Measurements from ENCODE around the gene SLC22A5. TPM values are rescaled to one million over a fixed set of nuclear protein-coding genes. Genes with fewer than 3 reads are reported as not detected.

The SLC22A5 gene
- total and polyA plus RNA-seq, 11 donors, result 7.5 to 50.1 (median 13.5) TPM

DNA sequence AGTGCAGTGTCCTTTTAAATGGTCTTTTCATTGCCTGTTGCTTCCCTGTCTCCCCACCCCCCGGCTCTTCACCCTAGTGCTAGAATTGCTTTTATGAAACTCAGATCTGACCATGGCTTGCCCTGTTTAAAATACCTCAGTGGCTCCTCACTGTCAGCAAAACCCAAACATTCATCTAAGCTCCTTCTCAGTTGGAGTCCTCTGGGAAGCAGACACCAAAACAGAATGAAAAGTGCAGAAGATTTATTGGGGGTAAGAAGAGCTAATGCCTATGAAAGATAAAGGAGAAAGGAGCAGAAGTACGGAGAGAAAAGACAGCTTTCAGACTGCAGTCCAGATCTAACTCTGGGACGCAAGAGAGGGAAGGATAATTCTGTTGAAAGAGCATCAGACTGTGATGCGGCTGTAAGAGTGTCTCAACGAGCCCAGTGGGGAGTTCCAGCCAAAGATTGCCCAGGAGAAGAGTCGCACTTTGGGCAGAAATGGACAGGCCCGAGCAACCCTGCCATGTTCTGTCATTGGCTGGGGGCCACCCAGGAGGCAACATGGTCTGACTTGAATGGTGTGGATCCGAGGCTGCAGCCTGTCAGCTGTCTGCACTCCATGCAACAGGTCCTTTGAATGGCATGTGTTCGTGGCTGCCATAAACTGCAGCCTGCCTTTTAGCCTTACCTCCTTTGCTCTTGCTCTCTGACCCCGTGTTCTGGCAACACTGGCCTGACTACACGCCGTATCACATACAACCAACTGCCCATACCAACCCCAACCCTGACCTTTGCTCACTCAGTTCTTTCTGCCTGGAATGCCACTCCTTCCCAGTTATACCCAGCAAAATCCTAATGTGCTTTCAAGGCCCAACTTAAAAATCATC lies 65.1 kb downstream of the SLC22A5 start:
- DNase-seq (no peak), ATAC-seq (no peak)
- 63 to 79% (median 70%) methylated on average over 12 of the region's 12 CpGs for WGBS, 4 donors
- Histone ChIP-seq H3K9me3 (no peaks in the 10 kb centered on the region), H3K4me1 (peaks cover 19 to 100% (median 86%) of the 10 kb centered on the region in 12 donors), H3K27me3 (no peaks in the 10 kb centered on the region), H3K27ac (peak overlapping the region in 8 of 12 donors; percentile 9 to 82 (median 44)), H3K4me3 (no peak overlapping the region), H3K36me3 (peaks cover 0 to 14% (median 6%) of the 10 kb centered on the region in 9 donors)
- TF ChIP-seq, protein P1, sequence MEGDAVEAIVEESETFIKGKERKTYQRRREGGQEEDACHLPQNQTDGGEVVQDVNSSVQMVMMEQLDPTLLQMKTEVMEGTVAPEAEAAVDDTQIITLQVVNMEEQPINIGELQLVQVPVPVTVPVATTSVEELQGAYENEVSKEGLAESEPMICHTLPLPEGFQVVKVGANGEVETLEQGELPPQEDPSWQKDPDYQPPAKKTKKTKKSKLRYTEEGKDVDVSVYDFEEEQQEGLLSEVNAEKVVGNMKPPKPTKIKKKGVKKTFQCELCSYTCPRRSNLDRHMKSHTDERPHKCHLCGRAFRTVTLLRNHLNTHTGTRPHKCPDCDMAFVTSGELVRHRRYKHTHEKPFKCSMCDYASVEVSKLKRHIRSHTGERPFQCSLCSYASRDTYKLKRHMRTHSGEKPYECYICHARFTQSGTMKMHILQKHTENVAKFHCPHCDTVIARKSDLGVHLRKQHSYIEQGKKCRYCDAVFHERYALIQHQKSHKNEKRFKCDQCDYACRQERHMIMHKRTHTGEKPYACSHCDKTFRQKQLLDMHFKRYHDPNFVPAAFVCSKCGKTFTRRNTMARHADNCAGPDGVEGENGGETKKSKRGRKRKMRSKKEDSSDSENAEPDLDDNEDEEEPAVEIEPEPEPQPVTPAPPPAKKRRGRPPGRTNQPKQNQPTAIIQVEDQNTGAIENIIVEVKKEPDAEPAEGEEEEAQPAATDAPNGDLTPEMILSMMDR (IDR thresholded peaks at IDR 0.05), result no peak
- TF ChIP-seq POLR2A (IDR thresholded peaks at IDR 0.05), result no peak
- intact Hi-C loops (cut with DNase I), result no loop called here

DNA sequence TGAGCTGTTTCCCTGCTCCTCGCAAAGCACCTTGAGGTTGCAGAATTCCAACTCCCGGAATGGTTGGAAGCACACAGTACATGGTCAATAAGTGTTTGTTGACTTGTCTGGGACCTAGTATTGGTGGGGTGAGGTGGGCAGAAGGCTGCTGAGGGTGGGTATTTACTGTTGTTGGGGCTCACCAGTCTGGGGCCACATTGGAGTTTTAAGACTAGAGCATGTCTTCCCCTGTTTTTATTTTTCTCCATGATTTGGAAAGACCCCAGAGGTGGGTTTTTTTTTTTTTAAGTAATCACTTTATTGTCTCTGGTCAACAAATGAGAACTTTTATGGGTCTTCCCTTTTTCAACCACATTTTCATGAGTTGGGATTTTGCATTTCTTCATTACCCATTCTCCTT lies 65.9 kb downstream of the SLC22A5 start:
- TF ChIP-seq, protein P1 (IDR thresholded peaks at IDR 0.05), result no peak
- no peak for TF ChIP-seq POLR2A (IDR thresholded peaks at IDR 0.05)
- WGBS, 4 donors, result 93 to 100% (median 98%) methylated on average over 2 of the region's 2 CpGs
- DNase-seq, result no peak
- Histone ChIP-seq H3K4me3 (no peak overlapping the region), H3K9me3 (no peaks in the 10 kb centered on the region), H3K27ac (peak overlapping the region in 9 of 12 donors; percentile 28 to 89 (median 68)), H3K4me1 (peaks cover 19 to 99% (median 86%) of the 10 kb centered on the region in 12 donors), H3K36me3 (peaks cover 0 to 10% (median under 1%) of the 10 kb centered on the region in 9 donors), H3K27me3 (no peaks in the 10 kb centered on the region)
- no peak for ATAC-seq
- intact Hi-C loops (cut with DNase I), result no loop called here

DNA sequence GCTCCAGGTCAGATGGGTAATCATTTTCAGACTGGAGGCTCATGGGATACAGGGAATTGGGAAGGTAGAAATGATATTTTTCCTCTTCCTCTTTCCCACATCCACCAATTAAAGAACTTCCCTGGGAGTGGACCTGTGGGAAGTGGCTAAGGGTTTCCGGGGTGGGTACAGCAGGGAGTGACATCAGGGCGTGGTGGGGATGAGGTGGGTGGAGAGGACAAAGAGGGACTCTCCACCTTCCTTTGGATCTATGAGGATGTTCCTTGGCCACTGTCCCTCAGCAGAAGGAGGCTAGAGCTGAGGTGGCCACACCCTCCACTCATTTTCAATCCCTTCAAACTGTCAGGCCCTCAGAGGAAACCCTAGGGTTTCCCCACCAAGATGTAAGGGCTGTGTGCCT lies 66.4 kb downstream of the SLC22A5 start:
- H3K4me3 ChIP-seq, result no peak overlapping the region
- intact Hi-C loops (cut with DNase I), result no loop called here
- no peak for DNase-seq
- peaks cover 19 to 98% (median 82%) of the 10 kb centered on the region in 12 donors for H3K4me1 ChIP-seq
- peaks cover 0 to 11% (median 0%) of the 10 kb centered on the region in 9 donors for H3K36me3 ChIP-seq
- no peaks in the 10 kb centered on the region for H3K27me3 ChIP-seq
- H3K9me3 ChIP-seq, result no peaks in the 10 kb centered on the region
- ATAC-seq, result peak in 1 of 4 donors; percentile 6
- 51 to 92% (median 69%) methylated on average over 2 of the region's 2 CpGs for WGBS, 4 donors
- TF ChIP-seq, protein P1 (IDR thresholded peaks at IDR 0.05), result no peak
- no peak for TF ChIP-seq POLR2A (IDR thresholded peaks at IDR 0.05)
- H3K27ac ChIP-seq, result peak overlapping the region in 9 of 12 donors; percentile 28 to 89 (median 68)

DNA sequence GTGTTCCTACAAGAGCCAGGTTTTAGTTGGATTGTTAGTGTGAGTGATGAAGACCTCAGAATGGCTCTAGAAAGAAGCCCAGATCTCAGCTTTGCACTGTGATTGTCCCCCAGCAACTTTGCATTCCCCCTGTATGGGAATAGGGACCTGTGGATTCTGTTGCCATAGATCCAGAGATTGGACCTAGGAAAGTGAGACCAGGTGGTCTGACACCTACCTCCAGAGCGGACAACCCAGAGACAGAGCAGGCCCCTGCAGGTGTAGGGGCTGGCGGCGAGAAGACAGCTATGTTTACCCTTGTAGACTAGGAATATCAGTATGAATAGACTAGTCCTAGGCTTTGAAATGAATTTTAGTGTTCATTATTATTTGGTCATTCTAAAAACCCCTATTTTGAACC lies 67.4 kb downstream of the SLC22A5 start:
- Histone ChIP-seq H3K27ac (peak overlapping the region; percentile 7 to 89 (median 76)), H3K36me3 (peaks cover 0 to 14% (median 0%) of the 10 kb centered on the region in 9 donors), H3K4me3 (no peak overlapping the region), H3K4me1 (peaks cover 19 to 100% (median 84%) of the 10 kb centered on the region in 12 donors), H3K9me3 (no peaks in the 10 kb centered on the region), H3K27me3 (no peaks in the 10 kb centered on the region)
- TF ChIP-seq POLR2A (IDR thresholded peaks at IDR 0.05), result no peak
- TF ChIP-seq, protein P1 (IDR thresholded peaks at IDR 0.05), result no peak
- ATAC-seq (no peak), DNase-seq (no peak)
- 97 to 99% (median 98%) methylated on average over 3 of the region's 3 CpGs for WGBS, 4 donors
- intact Hi-C loops (cut with DNase I), result no loop called here

All from heart left ventricle (tissue), 16 donors.